HEK293 (cell line): ENCODE data around the gene PRKCD.

Source experiments
- FEZF1 ChIP-seq: fragments of 450-650 bp; formaldehyde crosslinking; IDR thresholded peaks from 2 replicates; pipeline ENCODE4 v1.5.1; 2016; ENCODE audit warnings: missing biosample characterization, missing genetic modification characterization
- SETDB1 ChIP-seq: IDR thresholded peaks from one replicate; pipeline ENCODE4 v1.6.1; 2017; ENCODE audit warnings: mild to moderate bottlenecking, low read length, moderate library complexity, mixed read lengths; ENCODE audit not compliant: insufficient read length
- ZNF2 ChIP-seq: fragments of 450-650 bp; formaldehyde crosslinking; IDR thresholded peaks from 2 replicates; pipeline ENCODE4 v1.5.1; 2016; ENCODE audit warnings: missing biosample characterization, missing genetic modification characterization
- ZNF529 ChIP-seq: fragments of 450-650 bp; formaldehyde crosslinking; IDR thresholded peaks from 2 replicates; pipeline ENCODE4 v1.5.1; 2017; ENCODE audit warnings: missing genetic modification characterization, missing biosample characterization; ENCODE audit not compliant: insufficient replicate concordance
- ZNF580 ChIP-seq: fragments of 450-650 bp; formaldehyde crosslinking; IDR thresholded peaks from 2 replicates; pipeline ENCODE4 v1.5.1; 2016; ENCODE audit warnings: missing biosample characterization, missing genetic modification characterization
- TF ChIP-seq, protein P1 (sequence below): fragments of 450-650 bp; formaldehyde crosslinking; IDR thresholded peaks from 2 replicates; pipeline ENCODE4 v1.5.1; 2016; ENCODE audit warnings: missing biosample characterization, missing genetic modification characterization

- TF ChIP-seq, protein P1, sequence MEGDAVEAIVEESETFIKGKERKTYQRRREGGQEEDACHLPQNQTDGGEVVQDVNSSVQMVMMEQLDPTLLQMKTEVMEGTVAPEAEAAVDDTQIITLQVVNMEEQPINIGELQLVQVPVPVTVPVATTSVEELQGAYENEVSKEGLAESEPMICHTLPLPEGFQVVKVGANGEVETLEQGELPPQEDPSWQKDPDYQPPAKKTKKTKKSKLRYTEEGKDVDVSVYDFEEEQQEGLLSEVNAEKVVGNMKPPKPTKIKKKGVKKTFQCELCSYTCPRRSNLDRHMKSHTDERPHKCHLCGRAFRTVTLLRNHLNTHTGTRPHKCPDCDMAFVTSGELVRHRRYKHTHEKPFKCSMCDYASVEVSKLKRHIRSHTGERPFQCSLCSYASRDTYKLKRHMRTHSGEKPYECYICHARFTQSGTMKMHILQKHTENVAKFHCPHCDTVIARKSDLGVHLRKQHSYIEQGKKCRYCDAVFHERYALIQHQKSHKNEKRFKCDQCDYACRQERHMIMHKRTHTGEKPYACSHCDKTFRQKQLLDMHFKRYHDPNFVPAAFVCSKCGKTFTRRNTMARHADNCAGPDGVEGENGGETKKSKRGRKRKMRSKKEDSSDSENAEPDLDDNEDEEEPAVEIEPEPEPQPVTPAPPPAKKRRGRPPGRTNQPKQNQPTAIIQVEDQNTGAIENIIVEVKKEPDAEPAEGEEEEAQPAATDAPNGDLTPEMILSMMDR (tag by site-specific recombination): no peak
- TF ChIP-seq SETDB1 (no peak), ZNF580 (tag by site-specific recombination) (no peak), ZNF2 (tag by site-specific recombination) (no peak), ZNF529 (tag by site-specific recombination) (no peak), FEZF1 (no peak)
Measured at GRCh38 chr3:53202331-53203015, 41.5 kb downstream of the PRKCD start.
